ENCODE data around the gene SDK2.

The SDK2 gene

GRCh38 chr17:73356561-73357170 lies 287.6 kb downstream of the SDK2 start:
- Histone ChIP-seq H3K36me3 (ENCODE audit: control insufficient read depth, insufficient read depth, low read length) (no peaks in the 10 kb centered on the region), H3K4me1 (ENCODE audit: control insufficient read depth, insufficient read depth, low read length) (peaks cover 28% of the 10 kb centered on the region), H3K27me3 (ENCODE audit: control insufficient read depth, insufficient read depth, low read length) (no peaks in the 10 kb centered on the region), H3K4me3 (ENCODE audit: low read length) (no peak overlapping the region), H3K9me3 (ENCODE audit: control insufficient read depth, low read length) (no peaks in the 10 kb centered on the region), H3K9ac (ENCODE audit: low read length) (no peak overlapping the region)

- no peaks in the 10 kb centered on the region for H3K9me3 ChIP-seq (ENCODE audit: control insufficient read depth, low read length)
- H3K9ac ChIP-seq (ENCODE audit: low read length): no peak overlapping the region
- peaks cover 21% of the 10 kb centered on the region for H3K4me1 ChIP-seq (ENCODE audit: control insufficient read depth, insufficient read depth, low read length)
- H3K27me3 ChIP-seq (ENCODE audit: control insufficient read depth, insufficient read depth, low read length): no peaks in the 10 kb centered on the region
- H3K36me3 ChIP-seq (ENCODE audit: control insufficient read depth, insufficient read depth, low read length): no peaks in the 10 kb centered on the region
- H3K4me3 ChIP-seq (ENCODE audit: low read length): no peak overlapping the region
Observed at GRCh38 chr17:73354423-73355284, 289.6 kb downstream of the SDK2 start.

DNA sequence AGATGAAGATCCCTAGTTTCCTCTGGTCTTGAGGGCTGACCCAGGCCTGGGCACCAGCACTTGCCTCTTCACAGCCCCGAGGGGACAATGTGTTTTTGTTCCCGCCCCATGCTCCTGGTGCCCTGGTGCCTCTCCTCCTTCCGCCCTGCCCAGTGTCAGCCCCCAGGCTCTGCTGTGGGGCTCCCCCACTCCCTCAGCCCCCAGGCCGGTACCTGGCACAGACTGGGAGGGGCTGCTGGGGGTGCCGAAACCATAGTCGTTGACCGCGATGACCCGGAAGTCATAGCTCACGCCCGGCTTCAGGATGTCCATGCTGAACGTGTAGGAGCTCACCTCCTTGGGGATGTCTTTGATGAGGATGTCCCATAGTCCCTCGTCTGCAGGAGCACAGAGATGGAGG lies 292.0 kb downstream of the SDK2 start:
- Histone ChIP-seq H3K4me1 (ENCODE audit: control insufficient read depth, insufficient read depth, low read length) (peaks cover 16% of the 10 kb centered on the region), H3K9me3 (ENCODE audit: control insufficient read depth, low read length) (no peaks in the 10 kb centered on the region), H3K4me3 (ENCODE audit: low read length) (no peak overlapping the region), H3K9ac (ENCODE audit: low read length) (no peak overlapping the region), H3K36me3 (ENCODE audit: control insufficient read depth, insufficient read depth, low read length) (no peaks in the 10 kb centered on the region), H3K27me3 (ENCODE audit: control insufficient read depth, insufficient read depth, low read length) (no peaks in the 10 kb centered on the region)

- peaks cover 14% of the 10 kb centered on the region for H3K4me1 ChIP-seq (ENCODE audit: control insufficient read depth, insufficient read depth, low read length)
- no peak overlapping the region for H3K4me3 ChIP-seq (ENCODE audit: low read length)
- no peaks in the 10 kb centered on the region for H3K9me3 ChIP-seq (ENCODE audit: control insufficient read depth, low read length)
- no peaks in the 10 kb centered on the region for H3K36me3 ChIP-seq (ENCODE audit: control insufficient read depth, insufficient read depth, low read length)
- no peaks in the 10 kb centered on the region for H3K27me3 ChIP-seq (ENCODE audit: control insufficient read depth, insufficient read depth, low read length)
- no peak overlapping the region for H3K9ac ChIP-seq (ENCODE audit: low read length)
Observed at GRCh38 chr17:73351764-73352163, 292.5 kb downstream of the SDK2 start.

DNA sequence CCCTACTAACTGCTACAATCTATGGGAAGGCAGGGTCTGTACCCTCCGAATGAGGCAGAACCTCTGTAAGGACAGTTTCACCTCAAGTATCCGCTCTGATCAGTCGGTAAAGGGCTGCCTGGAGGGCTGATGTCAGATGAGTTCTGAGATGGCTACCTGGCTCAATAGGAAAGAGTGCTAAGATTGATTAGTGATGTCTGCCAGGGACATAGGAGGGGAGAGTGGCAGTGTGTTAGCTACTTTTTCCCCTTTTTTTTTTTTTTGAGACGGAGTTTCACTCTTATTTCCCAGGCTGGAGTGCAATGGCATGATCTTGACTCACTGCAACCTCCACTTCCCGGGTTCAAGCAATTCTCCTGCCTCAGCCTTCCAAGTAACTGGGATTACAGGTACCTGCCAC lies 293.4 kb downstream of the SDK2 start:
- Histone ChIP-seq H3K9me3 (ENCODE audit: control insufficient read depth, low read length) (no peaks in the 10 kb centered on the region), H3K9ac (ENCODE audit: low read length) (no peak overlapping the region), H3K4me3 (ENCODE audit: low read length) (no peak overlapping the region), H3K4me1 (ENCODE audit: control insufficient read depth, insufficient read depth, low read length) (peaks cover 5% of the 10 kb centered on the region), H3K27me3 (ENCODE audit: control insufficient read depth, insufficient read depth, low read length) (no peaks in the 10 kb centered on the region), H3K36me3 (ENCODE audit: control insufficient read depth, insufficient read depth, low read length) (no peaks in the 10 kb centered on the region)

DNA sequence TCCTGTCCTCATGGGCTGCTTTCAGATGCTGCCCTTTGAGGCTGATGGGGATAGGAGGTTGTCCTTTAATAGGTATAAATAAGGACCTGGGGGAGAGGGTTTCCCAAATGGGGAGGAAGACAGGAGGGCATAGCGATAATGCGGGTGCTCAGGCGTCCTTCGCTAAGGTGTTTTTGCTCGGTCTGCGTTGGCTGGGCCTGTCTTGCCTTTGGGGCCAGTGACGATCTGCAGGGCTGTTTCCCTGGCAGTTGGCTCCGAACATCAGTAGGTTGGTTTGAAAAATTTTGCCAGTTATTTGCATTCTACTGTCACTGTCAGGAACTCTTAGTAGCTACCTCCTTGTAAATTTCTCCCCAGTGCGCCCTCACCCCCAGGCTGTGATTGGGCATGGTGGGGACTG lies 294.6 kb downstream of the SDK2 start:
- no peak overlapping the region for H3K9ac ChIP-seq (ENCODE audit: low read length)
- H3K27me3 ChIP-seq (ENCODE audit: control insufficient read depth, insufficient read depth, low read length): no peaks in the 10 kb centered on the region
- H3K9me3 ChIP-seq (ENCODE audit: control insufficient read depth, low read length): no peaks in the 10 kb centered on the region
- H3K36me3 ChIP-seq (ENCODE audit: control insufficient read depth, insufficient read depth, low read length): no peaks in the 10 kb centered on the region
- no peak overlapping the region for H3K4me3 ChIP-seq (ENCODE audit: low read length)
- peaks cover 4% of the 10 kb centered on the region for H3K4me1 ChIP-seq (ENCODE audit: control insufficient read depth, insufficient read depth, low read length)

DNA sequence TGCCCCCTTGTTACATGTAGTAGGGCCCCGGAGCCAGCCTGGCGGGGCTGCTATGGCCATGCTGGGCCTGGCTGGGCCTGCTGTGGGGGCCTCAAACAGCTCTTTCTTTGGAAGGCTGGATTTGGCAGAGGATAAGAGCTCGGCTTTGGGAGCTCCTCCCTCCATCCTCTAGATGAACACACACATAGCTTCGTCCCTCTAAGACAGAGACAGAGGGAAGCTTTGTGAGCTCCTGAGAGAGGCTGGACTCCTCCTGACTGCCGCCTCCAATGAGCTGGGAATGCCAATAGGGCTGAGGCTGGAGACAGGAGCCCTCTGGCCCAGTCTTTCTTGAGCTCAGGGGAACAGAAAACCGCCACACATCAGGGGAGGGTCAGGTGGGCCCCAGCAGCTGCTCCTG lies 295.1 kb downstream of the SDK2 start:
- Histone ChIP-seq H3K36me3 (ENCODE audit: control insufficient read depth, insufficient read depth, low read length) (no peaks in the 10 kb centered on the region), H3K9me3 (ENCODE audit: control insufficient read depth, low read length) (no peaks in the 10 kb centered on the region), H3K27me3 (ENCODE audit: control insufficient read depth, insufficient read depth, low read length) (no peaks in the 10 kb centered on the region), H3K4me1 (ENCODE audit: control insufficient read depth, insufficient read depth, low read length) (peaks cover 4% of the 10 kb centered on the region), H3K9ac (ENCODE audit: low read length) (no peak overlapping the region), H3K4me3 (ENCODE audit: low read length) (no peak overlapping the region)

DNA sequence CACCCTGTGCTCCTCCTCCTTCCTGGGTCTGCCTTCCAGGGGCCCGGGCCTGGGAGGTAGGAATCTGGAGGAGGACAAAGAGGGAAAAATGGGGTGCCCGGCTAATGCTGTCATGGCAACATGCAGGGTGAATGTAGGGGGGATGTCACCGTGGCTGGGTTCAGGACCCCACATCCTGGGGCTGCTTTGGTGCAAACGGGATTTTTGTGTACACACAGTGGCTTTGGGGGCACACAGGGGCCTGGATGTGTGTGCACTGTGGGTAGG lies 295.5 kb downstream of the SDK2 start:
- H3K36me3 ChIP-seq (ENCODE audit: control insufficient read depth, insufficient read depth, low read length): no peaks in the 10 kb centered on the region
- no peaks in the 10 kb centered on the region for H3K9me3 ChIP-seq (ENCODE audit: control insufficient read depth, low read length)
- no peaks in the 10 kb centered on the region for H3K27me3 ChIP-seq (ENCODE audit: control insufficient read depth, insufficient read depth, low read length)
- peaks cover 4% of the 10 kb centered on the region for H3K4me1 ChIP-seq (ENCODE audit: control insufficient read depth, insufficient read depth, low read length)
- H3K9ac ChIP-seq (ENCODE audit: low read length): no peak overlapping the region
- no peak overlapping the region for H3K4me3 ChIP-seq (ENCODE audit: low read length)

DNA sequence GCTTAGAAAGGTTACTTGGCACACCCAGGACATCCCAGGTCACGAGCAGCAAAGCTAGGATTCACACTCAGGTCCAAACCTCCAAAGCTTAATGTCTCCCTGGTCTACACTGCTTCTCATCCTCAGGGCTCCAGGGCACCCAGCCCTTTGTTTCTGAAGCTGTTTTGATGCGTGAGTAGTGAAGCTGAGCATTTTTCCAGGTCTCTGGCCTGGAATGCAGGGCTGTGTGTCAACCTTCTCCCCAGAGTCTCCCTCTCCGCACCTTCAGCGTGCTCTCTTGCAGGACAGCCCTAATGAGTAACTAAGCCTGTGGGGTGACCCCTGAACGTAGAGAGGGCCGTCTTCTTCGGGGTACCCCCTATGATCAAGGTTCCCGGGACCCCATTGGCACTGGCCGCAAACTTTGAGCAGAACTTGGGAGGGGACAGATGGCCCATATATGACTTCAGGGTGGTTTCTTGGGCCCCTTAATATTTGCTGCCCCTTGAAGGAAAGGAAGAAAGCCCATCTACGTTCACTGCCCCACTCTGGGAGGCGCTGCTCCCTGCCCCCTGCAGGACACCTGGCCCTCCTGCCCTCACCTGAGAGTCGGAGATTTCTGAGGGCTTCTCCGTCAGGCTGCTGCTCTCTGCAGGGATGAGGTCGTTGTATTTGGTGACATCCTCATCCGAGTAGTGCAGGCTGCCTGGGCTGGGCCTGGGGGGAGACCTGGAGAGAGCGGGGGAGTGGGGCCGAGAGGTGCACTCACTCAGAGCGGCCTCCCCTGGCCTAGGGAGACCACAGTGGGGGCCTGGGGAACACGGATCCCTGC lies 296.0 kb downstream of the SDK2 start:
- Histone ChIP-seq H3K9ac (ENCODE audit: low read length) (no peak overlapping the region), H3K4me1 (ENCODE audit: control insufficient read depth, insufficient read depth, low read length) (peaks cover 4% of the 10 kb centered on the region), H3K4me3 (ENCODE audit: low read length) (no peak overlapping the region), H3K27me3 (ENCODE audit: control insufficient read depth, insufficient read depth, low read length) (no peaks in the 10 kb centered on the region), H3K9me3 (ENCODE audit: control insufficient read depth, low read length) (no peaks in the 10 kb centered on the region), H3K36me3 (ENCODE audit: control insufficient read depth, insufficient read depth, low read length) (no peaks in the 10 kb centered on the region)

GRCh38 chr17:73347351-73347750 lies 296.9 kb downstream of the SDK2 start:
- H3K36me3 ChIP-seq (ENCODE audit: control insufficient read depth, insufficient read depth, low read length): no peaks in the 10 kb centered on the region
- H3K4me1 ChIP-seq (ENCODE audit: control insufficient read depth, insufficient read depth, low read length): peaks cover 7% of the 10 kb centered on the region
- no peaks in the 10 kb centered on the region for H3K9me3 ChIP-seq (ENCODE audit: control insufficient read depth, low read length)
- no peaks in the 10 kb centered on the region for H3K27me3 ChIP-seq (ENCODE audit: control insufficient read depth, insufficient read depth, low read length)
- no peak overlapping the region for H3K9ac ChIP-seq (ENCODE audit: low read length)
- no peak overlapping the region for H3K4me3 ChIP-seq (ENCODE audit: low read length)

DNA sequence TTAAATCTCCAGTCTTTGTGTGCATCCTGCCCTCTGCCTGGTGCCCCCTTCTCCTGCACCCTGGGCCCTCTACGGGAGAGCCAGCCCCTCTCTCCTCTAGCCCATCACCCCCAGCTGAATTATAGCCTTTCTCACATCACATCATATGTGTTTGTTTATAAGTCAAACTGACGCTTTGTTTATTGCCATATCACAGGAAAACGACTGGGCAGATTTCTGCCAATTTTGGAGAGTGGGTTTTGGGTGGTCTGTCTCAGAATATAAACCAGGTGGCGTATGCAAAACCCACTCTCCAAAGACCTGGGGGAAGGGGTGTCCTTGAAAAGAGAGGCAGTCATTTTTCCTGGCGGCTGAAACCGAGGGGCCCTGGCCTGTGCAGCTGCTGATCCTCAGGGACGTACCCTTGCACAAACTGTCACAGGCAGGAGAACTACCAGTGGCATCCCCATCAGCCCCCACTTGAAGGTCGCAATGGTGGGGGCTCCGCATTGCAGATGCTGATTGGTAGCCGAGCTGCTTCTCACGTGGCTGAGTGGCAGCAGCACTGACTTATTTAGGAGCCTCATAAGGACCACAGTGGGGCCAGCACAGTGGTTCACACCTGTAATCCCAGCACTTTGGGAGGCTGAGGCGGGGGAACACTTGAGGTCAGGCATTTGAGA lies 297.6 kb downstream of the SDK2 start:
- Histone ChIP-seq H3K27me3 (ENCODE audit: control insufficient read depth, insufficient read depth, low read length) (no peaks in the 10 kb centered on the region), H3K4me1 (ENCODE audit: control insufficient read depth, insufficient read depth, low read length) (peaks cover 11% of the 10 kb centered on the region), H3K9ac (ENCODE audit: low read length) (no peak overlapping the region), H3K4me3 (ENCODE audit: low read length) (no peak overlapping the region), H3K9me3 (ENCODE audit: control insufficient read depth, low read length) (no peaks in the 10 kb centered on the region), H3K36me3 (ENCODE audit: control insufficient read depth, insufficient read depth, low read length) (no peaks in the 10 kb centered on the region)

All from mucosa of stomach (tissue), 1 donor.